ENCODE measurements around the gene PDLIM5. TPM values are rescaled to one million over a fixed set of nuclear protein-coding genes. Genes with fewer than 3 reads are reported as not detected.

Gene PDLIM5
- total RNA-seq, 1 donor from 2014 or later: 82.9 TPM

DNA sequence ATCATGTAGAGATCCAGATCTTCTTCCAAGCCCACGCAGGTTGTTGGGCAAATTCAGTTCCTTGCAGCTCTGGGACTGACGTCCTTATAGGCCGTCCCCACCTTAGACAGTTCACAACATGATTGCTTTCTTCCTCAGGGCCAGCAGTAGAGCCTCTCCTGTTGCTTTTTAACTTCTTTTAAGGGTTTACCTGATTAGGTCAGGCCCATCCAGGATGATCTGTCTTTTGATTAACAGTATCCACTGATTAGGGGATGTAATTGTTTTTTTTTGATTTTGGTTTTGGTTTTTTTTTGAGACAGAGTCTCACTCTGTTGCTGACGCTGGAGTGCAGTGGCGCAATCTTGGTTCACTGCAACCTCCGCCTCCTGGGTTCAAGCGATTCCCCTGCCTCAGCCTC lies 197.0 kb downstream of the PDLIM5 start:
- FAIRE-seq: no peak
- Histone ChIP-seq H3K27me3 (ENCODE audit: control insufficient read depth, insufficient read depth, low read length) (no peaks in the 10 kb centered on the region), H3K36me3 (ENCODE audit: control insufficient read depth, insufficient read depth, low read length) (peaks cover 9% of the 10 kb centered on the region), H3K4me3 (ENCODE audit: low read depth, low read length) (no peak overlapping the region)
- no peak for TF ChIP-seq CTCF (IDR thresholded peaks at IDR 0.05; ENCODE audit: insufficient read depth, low read length, severe bottlenecking)
- DNase-seq (ENCODE audit: low read depth): no peak

- H3K4me3 ChIP-seq (ENCODE audit: low read depth, low read length): no peak overlapping the region
- DNase-seq (ENCODE audit: low read depth) (peak; percentile 15), FAIRE-seq (no peak)
- H3K27me3 ChIP-seq (ENCODE audit: control insufficient read depth, insufficient read depth, low read length): no peaks in the 10 kb centered on the region
- H3K36me3 ChIP-seq (ENCODE audit: control insufficient read depth, insufficient read depth, low read length): peaks cover 11% of the 10 kb centered on the region
- no peak for TF ChIP-seq CTCF (IDR thresholded peaks at IDR 0.05; ENCODE audit: insufficient read depth, low read length, severe bottlenecking)
Measured at GRCh38 chr4:94649381-94650133, 197.8 kb downstream of the PDLIM5 start.

DNA sequence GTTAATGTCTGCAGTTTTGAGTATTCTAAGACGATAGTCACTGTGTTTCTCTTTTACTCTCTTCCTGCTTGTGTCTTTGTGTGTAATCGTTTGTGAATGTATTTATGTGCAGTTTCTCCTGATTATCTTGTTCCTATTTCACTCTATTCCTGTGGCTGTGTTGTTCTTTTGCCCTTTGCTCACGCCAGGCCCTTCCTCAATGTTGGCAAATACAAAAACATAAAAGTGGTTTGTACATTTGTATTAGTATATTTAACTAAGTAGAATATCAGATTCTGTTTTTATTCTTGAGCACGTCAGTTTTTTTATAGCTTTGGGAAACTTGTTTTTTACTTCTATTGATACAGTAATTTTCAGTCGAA lies 198.4 kb downstream of the PDLIM5 start:
- no peak for TF ChIP-seq CTCF (IDR thresholded peaks at IDR 0.05; ENCODE audit: insufficient read depth, low read length, severe bottlenecking)
- H3K27me3 ChIP-seq (ENCODE audit: control insufficient read depth, insufficient read depth, low read length): no peaks in the 10 kb centered on the region
- FAIRE-seq: no peak
- DNase-seq (ENCODE audit: low read depth): no peak
- H3K36me3 ChIP-seq (ENCODE audit: control insufficient read depth, insufficient read depth, low read length): peaks cover 11% of the 10 kb centered on the region
- no peak overlapping the region for H3K4me3 ChIP-seq (ENCODE audit: low read depth, low read length)

- FAIRE-seq: no peak
Measured at GRCh38 chr4:94650690-94651089, 198.9 kb downstream of the PDLIM5 start.

GRCh38 chr4:94653095-94653649 lies 201.4 kb downstream of the PDLIM5 start:
- DNase-seq (ENCODE audit: low read depth): no peak
- no peak for TF ChIP-seq CTCF (IDR thresholded peaks at IDR 0.05; ENCODE audit: insufficient read depth, low read length, severe bottlenecking)
- no peak overlapping the region for H3K4me3 ChIP-seq (ENCODE audit: low read depth, low read length)
- H3K36me3 ChIP-seq (ENCODE audit: control insufficient read depth, insufficient read depth, low read length): peaks cover 11% of the 10 kb centered on the region
- no peaks in the 10 kb centered on the region for H3K27me3 ChIP-seq (ENCODE audit: control insufficient read depth, insufficient read depth, low read length)
- no peak for FAIRE-seq

More at GRCh38 chr4:94650690-94651089, 198.9 kb downstream of the PDLIM5 start:
- Histone ChIP-seq H3K27me3 (ENCODE audit: control insufficient read depth, insufficient read depth, low read length) (no peaks in the 10 kb centered on the region), H3K4me3 (ENCODE audit: low read depth, low read length) (no peak overlapping the region), H3K36me3 (ENCODE audit: control insufficient read depth, insufficient read depth, low read length) (peaks cover 11% of the 10 kb centered on the region)
- no peak for TF ChIP-seq CTCF (IDR thresholded peaks at IDR 0.05; ENCODE audit: insufficient read depth, low read length, severe bottlenecking)
- no peak for DNase-seq (ENCODE audit: low read depth)
